SH-SY5Y (cell line): ENCODE data around the gene CXCR6.

ENCODE experiments used
- GATA2 ChIP-seq: IDR thresholded peaks from 2 replicates; pipeline ENCODE4 v1.6.1; 2011; ENCODE audit warnings: mild to moderate bottlenecking, low read depth, low read length
- GATA3 ChIP-seq: IDR thresholded peaks from 2 replicates; pipeline ENCODE4 v1.6.1; 2011; ENCODE audit warnings: low read depth, mild to moderate bottlenecking, low read length, moderate library complexity

DNA sequence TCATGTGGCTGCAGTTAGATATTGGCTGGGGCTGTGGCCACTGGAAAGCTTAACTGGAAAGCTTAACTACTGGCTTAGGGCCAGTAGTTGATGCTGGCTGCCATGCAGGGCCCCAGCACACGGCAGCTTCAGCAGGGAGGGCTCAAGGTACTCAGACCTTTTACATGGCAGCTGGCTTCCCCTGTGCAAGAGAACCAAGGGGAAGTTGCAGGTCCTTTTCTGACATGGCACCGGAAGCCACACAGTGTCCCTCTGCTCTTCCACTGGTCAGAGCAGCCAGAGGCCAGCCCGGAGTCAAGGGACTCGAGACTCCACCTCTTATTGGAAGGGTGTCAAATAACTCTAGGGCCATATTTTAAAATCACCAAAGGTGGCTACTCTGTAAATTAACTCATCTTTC lies 32.4 kb upstream of the CXCR6 start:
- no peak for TF ChIP-seq GATA2
- TF ChIP-seq GATA3, result no peak
